Endometrial microvascular endothelial cells (primary cell): ENCODE results near the gene HDHD5. TPM values are rescaled to one million over a fixed set of nuclear protein-coding genes. Genes with fewer than 3 reads are reported as not detected.

Experiments
- in situ Hi-C: cut with HindIII; loops from 2 replicates; pipeline ENCODE4 v1.10.0; 2017; ENCODE audit warnings: low sequenced_read_pairs, low pct_unique_long_range_greater_than_20kb; ENCODE audit errors: inconsistent ontology term
- total RNA-seq: library from RNA; depleted of rRNA; stranded (reverse); fragments of >200 nt; gene quantifications from one replicate; pipeline ENCODE4 v1.2.3, GENCODE V29; 2015; ENCODE audit errors: inconsistent ontology term

HDHD5 gene
- total RNA-seq, 1 donor from 2014 or later, result 54.9 TPM

DNA sequence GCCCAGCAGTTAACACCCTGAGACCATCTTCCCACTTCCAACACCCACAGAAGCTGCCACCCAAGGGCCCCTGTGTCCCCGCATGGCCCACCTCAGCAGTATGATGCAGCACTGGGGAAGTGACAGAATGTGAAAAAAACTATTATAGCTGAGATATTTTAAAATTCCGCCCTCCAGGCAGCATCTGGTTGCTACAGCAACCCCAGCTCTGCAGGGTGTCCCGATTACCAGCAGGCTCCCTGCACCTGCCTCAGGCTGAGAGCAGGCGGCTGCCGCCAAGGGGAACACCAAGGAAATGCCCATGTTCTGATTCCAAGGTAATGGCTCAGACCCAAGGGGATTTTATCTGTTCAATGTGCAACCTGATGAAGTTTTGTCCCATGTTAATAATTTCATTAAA, 27.4 kb downstream of the HDHD5 start:
- in situ Hi-C loops, result no loop called here

DNA sequence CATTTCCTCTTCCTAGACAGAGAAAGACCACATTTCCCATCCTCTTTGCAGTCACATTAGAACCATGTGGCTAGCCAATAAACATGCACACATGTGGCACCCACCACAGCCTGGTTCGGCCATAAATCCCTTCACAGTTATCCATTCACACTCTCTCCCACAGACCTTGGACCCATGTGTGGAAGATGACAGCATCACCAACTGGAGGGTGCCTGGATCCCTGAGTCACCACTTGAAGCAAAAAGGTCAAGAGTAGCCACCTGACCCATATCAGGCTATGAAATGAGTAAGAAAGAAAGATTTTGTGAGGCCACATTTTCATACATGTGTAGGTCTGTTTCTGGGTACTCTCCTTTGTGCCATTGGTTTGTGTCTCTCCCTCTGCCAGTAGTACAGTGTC, 28.9 kb downstream of the HDHD5 start:
- in situ Hi-C loops, result no loop called here

DNA sequence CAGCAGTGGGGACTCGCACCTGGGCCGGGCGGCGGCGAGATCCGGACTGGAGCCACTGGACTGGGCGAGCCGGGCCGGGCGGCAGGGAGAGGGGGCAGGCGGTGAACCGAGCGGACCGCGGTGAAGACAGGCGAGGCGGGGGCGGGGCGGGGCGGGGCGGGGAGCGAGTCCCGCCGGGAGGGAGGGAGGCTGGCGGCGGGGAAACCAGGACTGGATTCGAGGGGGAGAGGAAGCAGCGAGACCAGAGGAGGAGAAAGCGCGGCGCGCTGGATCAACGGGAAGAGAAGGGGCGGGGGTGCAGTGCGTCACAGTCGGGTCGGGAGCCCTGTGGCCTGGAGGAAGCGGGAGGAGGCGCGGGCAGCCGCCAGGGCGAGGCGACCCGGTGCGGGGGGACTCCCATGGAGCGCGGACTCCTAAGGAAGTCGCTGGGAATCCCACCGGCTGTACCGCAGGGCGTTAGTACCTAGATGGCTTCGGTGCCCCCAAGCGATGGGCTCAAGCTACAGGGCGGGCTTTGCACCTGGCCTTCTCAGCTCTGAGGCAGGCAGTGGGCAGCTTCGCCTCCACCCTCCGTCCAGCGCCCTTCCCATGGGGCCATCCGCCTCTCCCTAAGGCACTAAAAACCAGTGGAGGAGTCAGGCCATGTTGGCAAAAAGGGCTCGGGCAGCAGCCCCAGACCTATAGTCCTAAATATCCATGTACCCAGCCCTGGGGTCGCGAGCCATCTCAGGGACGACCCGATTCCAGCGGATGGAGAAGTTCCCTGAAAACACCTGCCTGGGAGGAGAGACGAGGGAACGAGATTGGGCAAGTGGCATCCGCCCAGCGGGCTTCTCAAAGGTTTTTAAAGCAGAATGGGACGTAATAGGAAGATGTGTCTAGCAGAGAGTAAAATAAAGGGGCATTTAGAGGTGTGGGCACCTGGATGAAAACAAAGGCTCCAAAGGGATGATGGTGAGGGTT, 37.6 kb downstream of the HDHD5 start, which contains the start of gene TMEM121B:
TMEM121B (minus strand) TSS at position 128 of the 963 bp plus-strand sequence. CDS start 233 bp downstream, outside the sequence.
- in situ Hi-C loops, result no loop called here

DNA sequence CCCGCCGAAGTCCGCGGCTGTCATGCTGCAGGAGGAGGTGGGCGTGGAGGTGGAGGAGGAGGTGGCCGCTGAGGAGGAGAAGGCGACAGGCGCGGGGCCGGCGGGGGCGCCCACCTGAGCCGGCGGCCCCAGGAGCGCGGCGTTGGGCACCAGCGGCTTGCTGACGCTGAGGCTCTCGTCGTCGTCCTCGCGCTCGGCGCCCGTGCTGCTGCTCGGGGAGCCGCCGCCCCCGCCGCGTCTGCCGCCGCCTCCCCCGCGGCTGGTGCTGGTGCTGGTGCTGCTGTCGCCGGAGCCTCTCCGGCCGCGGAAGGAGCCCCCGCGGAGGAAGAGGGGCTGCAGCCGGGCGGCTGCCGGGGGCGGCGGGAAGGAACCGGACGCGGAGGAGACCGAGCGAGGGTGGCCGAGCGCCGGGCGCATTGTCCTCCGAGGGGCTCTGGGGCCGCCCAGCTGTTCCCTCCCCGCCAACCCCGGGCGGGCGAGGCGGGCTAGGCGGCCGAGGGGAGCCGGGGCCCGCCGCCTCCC, 38.3 kb downstream of the HDHD5 start:
- in situ Hi-C loops, result no loop called here

DNA sequence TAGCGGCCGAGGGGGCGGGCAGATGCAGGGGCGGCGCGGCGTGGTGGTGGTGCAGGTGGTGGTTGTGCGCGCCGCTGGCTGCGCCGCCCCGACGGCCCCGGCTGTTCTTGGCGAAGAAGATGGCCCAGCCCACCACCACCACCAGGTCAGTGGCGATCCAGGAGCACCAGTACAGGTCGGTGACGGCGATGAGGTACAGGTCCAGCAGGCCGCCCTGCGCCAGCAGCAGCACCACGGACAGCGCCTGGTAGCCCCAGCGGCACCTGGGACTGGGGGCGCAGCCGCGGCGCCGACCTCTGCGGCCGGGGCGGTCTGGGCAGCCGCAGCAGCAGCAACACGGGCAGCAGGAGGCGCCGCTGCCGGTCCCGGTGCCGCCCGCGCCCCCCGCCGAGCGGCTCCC, 38.8 kb downstream of the HDHD5 start:
- in situ Hi-C loops, result no loop called here

DNA sequence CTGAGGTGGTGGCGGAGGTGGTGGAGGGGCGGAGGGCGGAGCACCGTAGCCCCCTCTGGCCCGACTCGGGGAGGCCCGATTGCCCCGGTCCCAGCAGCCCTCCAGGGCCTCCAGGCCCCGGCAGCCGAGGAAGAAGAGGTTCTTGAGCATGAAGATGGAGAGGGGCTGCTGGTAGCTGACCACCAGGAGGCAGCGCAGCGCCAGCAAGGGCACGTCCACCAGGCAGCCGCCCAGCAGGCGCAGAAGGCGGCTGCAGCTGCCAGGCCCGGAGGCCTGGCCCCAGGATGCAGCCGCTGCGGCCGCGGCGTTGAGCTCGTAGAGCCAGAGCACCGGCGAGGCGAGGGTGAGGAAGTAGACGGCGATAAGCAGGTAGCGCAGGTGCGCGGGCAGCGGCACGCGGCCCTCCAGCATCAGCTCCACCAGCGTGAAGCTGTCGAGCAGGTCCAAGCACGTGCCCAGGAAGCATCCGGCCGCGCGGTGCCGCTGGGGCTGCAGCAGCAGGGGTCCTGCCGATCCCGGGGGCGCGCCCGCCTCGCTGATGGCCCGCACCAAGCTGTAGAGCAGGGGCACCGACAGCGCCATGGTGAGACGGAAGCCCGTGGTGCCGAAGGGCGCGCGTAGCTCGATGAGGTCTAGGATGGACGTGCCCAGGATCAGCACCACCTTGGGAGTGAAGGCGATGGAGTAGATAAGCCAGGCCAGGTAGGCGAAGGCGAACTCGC, 39.4 kb downstream of the HDHD5 start:
- in situ Hi-C loops, result no loop called here

DNA sequence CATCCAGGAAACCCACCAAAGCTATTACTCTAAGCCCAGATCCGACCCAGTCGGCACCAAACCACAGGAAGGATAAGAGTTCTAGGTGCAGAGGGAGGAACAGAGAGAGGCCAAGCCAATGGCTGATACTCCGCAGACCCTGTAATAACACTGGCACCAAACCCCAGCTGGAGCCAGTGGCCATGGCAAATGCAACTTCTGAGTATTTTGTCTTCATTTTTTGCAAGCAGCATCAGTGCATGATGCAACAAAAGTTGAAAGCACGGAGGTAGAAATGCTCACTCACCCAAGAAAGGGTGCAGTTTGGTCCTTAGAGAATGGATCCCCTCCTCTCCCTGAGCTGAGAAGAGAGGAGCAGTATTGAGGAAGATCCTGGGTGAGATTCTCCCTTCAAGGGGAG, 40.7 kb downstream of the HDHD5 start:
- in situ Hi-C loops, result no loop called here

DNA sequence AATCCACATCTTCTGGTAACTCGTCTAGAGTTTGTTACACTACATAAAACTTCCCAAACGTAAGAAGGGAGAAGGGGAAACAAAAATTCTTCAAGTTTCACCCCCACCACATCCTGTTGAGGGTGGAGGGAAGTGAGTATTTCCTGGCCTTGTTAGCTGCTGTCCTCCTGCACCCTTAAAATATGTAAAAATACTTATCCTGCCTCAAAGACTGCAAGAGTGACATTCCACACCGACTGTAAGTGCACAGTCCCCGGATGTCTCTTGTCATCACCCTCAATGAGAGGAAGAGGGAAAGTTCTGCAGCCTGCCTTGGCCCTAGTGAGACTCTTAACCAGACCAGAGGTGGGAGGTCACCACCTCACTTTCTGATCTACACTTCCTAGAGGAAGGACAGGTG, 41.2 kb downstream of the HDHD5 start:
- in situ Hi-C loops, result no loop called here

DNA sequence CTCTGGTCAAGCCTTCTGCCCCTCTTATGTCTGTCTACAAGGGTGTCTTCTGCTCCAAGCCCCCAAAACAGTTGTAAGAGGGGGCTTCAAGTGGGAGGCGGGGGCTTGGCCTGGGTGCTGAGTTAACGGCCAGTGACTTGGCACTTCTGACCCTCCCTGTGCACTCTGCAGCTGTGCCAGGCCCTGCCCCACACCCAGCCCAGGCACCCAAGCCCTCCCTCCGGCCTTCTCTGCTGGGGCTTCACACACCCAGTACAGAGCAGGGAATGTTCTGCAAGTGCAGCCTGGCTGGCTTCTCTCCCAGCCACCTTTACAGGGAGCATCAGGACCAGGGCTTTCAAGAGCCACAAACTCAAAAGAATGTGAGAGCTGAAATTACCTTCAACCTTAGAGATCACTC, 41.7 kb downstream of the HDHD5 start:
- in situ Hi-C loops, result no loop called here

DNA sequence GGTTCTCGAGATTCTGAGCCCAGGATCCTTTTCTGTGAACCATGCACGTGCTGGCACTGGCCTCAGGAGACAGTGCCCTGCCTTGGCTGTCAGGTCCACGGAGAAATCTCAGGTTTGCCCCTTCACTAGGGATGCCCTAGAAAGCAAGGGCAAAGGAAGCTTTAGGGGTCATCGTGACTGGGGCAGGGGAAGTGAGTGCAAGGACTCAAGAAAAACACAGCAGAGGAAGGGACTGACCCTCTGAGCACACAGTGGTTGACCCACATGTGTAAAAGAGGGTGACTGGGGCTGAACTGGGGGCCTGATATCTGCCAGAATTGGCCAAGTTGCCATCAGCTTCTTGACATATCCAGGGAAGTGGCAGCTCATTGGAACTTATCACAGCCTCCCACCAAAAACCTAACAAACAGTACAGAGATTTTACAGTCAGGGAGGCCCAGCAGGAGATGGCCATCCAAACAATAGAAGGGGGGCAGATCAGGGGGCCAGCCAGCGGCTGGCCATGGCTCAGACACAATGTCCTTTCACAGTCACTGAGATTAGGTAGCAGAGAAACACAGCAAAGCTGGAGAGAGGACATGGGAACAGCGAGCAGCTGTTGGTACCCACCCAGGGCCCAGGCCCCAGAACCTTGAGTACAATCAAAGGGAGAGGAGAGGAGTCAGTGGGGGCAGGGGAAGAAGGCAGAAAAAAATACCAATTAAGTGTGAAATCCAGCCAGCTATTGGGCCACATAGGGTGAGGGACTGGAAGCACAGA, 42.3 kb downstream of the HDHD5 start:
- in situ Hi-C loops, result no loop called here

DNA sequence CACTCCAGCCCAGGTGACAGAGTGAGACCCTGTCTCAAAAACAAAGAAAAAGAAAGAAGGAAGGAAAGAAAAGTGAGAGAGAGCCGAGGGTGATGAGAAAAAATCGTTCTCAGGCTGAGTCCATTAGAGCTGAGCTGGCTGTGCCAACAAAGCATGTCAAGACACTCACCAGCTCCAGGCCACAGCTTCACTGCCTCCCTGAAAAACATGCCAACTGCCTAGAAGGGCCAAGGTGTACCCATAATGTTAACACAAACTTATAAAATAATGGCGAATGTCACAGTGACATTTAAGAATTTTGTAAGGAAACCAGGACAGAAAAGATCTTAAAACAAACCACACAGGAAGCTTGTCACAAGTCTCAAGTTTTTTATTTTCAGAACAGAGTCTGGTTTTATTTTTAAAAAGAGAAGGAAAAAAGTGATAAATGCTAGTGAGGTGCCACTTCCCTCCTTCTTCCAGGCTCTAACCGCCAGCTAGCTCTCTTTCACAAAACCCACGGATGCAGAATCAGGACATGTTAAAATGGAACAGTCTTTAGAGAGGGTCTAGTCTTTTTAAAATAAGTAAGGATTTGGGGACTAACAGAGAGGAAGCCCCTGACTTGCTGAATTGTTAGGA, 43.0 kb downstream of the HDHD5 start:
- in situ Hi-C loops, result no loop called here

DNA sequence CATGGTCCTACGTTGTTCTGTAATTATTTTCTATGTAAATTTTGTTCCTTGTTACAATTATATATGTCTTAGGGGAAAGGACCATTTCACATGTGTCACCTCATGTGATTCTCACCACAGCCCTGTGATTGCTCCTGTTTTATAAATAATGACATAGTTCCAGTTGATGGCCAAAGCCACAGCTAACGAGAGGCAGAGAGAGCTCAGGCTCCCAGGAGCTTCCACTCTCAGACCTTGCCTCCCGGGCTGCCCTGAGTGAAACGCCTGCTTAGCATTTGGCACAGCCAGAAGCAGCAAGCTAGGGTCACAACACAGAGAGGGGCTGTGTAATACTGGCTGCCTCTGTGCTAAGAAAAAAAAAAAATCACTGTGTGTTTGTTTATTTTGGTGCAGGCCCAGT, 43.8 kb downstream of the HDHD5 start:
- in situ Hi-C loops, result no loop called here

DNA sequence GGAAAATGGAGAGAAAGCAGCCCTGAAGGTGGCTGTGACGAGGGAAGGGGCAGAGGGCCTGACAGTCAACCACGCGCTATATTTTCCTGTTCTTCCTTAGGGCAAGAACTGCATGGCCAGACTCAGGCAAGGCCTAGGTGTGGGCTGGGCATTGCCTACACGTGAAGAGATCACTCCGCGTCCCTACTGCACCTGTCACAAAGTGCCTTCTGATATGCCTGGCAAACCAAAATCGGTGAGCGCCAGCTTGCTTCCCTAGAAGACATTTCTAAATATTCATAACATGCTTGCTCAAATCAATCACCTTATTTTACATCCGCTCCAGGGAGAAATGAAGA, 44.2 kb downstream of the HDHD5 start:
- in situ Hi-C loops, result no loop called here

DNA sequence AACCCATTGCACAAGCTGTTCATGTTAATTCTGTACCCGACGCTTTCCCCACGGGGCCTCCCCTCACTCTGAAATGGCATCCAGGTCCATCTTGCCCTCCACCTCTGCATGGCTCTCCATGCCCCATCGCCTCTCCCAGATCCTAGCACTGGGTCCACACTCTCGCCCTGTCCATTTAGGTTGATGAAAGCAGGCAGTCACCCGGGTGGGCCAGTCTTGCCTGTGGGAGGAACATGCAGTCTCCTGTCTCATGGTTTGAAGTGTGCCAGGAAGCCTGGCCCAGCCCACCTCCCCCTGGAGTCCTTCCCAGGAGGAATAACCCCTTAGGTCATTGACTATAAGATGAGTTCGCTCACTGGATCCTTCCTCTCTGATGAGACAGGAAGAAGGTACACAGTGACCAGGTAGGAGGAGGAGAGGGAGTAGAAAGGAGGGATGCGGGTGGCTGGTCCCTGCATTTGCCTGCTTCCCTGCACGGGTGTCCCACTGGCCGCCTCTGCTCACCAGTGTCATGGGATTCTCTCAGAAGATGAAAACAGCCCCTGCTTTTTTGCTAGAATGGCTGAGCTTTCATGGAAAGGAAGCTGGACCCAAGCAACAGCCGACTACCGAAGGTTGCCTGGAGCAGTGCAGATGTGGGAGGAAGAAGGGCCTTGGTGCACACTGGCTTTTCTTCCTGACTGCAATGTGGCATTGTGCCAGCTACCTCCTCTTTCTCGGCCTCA, 44.7 kb downstream of the HDHD5 start:
- in situ Hi-C loops, result no loop called here

DNA sequence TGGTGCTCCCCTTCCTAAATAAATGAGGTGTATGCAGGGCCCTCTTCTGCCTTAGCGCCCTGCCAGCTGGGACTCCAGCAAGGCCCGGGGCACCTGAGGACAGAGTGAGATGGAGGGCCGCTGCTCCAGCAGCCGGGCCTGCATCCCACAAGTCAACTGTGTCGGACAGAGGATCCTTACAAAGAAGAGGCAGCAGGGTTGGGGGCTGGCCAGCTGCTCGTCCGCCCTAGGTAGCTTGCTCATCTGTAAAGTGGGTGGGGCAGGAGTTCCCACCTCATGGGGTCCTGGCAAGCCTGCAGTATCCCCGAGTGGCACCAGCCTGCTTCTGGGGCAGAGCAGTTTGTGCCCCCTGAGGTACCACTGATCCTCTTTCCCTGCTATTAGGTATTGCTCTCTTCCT, 45.5 kb downstream of the HDHD5 start:
- in situ Hi-C loops, result no loop called here

DNA sequence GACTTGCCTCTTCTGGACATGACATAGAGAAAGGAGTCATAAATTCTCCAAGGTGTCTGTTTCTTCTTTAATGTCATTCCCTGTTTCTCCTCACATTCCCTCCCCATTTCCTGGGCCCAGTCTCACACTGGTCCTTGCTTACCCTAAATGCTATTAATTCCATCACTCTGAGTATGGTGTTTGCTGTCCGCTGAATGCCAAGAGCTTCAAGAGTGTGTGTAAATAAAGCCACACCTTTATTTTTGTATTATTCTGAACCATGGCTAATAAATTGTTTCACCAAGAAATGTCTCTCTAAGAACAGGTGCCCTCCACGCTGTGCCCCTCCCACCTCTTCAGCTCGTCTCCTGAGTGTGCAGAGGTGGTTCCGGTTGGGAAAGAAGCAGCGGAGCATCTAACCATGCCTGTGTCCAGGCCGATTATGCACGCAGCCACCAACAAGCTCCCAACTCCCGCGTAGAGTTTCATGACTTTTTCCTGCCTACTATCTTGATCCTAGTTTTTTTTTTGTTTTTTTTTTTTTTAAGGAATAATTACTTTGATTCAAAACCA, 46.5 kb downstream of the HDHD5 start:
- in situ Hi-C loops, result no loop called here

DNA sequence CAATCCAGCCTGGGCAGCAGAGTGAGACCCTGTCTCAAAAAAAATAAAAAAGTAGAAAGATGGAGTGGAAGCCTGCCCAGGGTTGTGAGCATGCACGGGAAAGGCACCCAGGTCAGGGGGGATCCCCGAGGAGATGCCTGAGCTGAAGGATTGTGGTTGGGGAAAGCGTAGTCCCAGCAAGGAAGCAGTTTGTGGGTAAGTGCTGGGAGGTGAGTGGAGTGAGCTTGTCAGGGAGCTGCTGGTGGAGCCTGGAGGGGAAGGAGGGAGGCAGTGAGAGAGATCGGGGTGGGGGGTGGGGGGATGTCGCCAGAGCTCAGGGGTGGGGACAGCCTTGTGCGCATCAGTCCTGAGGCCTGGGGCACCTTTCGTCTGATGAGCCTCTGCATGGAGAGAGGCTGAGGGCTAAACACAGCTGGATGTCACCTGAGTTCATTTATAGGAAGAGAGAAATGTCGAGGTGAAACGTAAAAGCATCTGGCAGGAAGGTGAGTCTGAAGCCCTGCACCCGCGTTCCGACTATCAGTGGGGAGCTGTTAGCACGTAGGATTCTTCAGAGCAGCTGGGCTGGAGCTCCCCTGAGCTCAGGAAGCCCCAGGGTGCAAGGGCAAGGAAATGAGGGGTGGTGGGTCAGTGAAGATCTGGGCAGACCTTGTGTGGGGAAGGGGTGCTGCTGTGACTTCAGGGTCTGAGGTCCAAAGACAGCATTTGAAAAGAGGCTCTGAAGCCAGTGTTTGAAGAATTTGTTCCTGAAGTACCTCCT, 48.1 kb downstream of the HDHD5 start:
- in situ Hi-C loops, result no loop called here
